ENCODE results near the gene GRM1.

GRCh38 chr6:146200176-146200575 is 171.3 kb downstream of the GRM1 start:
- TF ChIP-seq CTCF (IDR thresholded peaks at IDR 0.05; ENCODE audit: low read length) (no peak), EZH2 (IDR thresholded peaks at IDR 0.05; ENCODE audit: borderline replicate concordance, low read length) (no peak)
